Muscle layer of colon (tissue), 2 donors: ENCODE data around the gene IREB2.

Experiments
- H3K27ac ChIP-seq: one replicate; pipeline ENCODE4 v1.7.0; 2013; ENCODE audit warnings: low read depth, mild to moderate bottlenecking, low read length, moderate library complexity
- H3K27me3 ChIP-seq, 2 donors: one replicate each; pipeline ENCODE4 v1.7.0; 2013; ENCODE audit warnings: low read length in 2 of 2, mild to moderate bottlenecking in 2 of 2; ENCODE audit not compliant: insufficient read depth in 2 of 2, control insufficient read depth in 1 of 2
- H3K36me3 ChIP-seq: one replicate; pipeline ENCODE4 v1.7.0; 2013; ENCODE audit warnings: mild to moderate bottlenecking, low read length; ENCODE audit not compliant: insufficient read depth
- H3K4me1 ChIP-seq: one replicate; pipeline ENCODE4 v1.7.0; 2013; ENCODE audit warnings: mild to moderate bottlenecking, low read length; ENCODE audit not compliant: insufficient read depth
- H3K4me3 ChIP-seq, 2 donors: one replicate each; pipeline ENCODE4 v1.7.0; 2013; ENCODE audit warnings: low read length in 2 of 2, low read depth in 1 of 2, mild to moderate bottlenecking in 1 of 2, moderate library complexity in 1 of 2
- H3K9ac ChIP-seq: one replicate; pipeline ENCODE4 v1.7.0; 2013; ENCODE audit warnings: low read length
- H3K9me3 ChIP-seq: one replicate; pipeline ENCODE4 v1.7.0; 2013; ENCODE audit warnings: mild to moderate bottlenecking, low read length
- donor health status: abdominal sarcoma.
- donor health status: Adenocarcinoma of cecum.

Gene IREB2

GRCh38 chr15:78437762-78438618 is at the start of gene IREB2:
Gene IREB2 (plus strand): TSS chr15:78438216. CDS start chr15:78438338, 122 bp downstream.
- H3K36me3 ChIP-seq, result peaks cover 16% of the 10 kb centered on the region
- no peaks in the 10 kb centered on the region for H3K27me3 ChIP-seq
- no peaks in the 10 kb centered on the region for H3K9me3 ChIP-seq
- H3K27ac ChIP-seq, result peak within 1 kb of the TSS; percentile 93
- peaks cover 41% of the 10 kb centered on the region for H3K4me1 ChIP-seq
- peak within 1 kb of the TSS; percentile 54 to 91 for H3K4me3 ChIP-seq
- peak within 1 kb of the TSS; percentile 90 for H3K9ac ChIP-seq

GRCh38 chr15:78388865-78389264 is 49.2 kb upstream of the IREB2 start:
- H3K9me3 ChIP-seq, result no peaks in the 10 kb centered on the region
- H3K36me3 ChIP-seq, result no peaks in the 10 kb centered on the region
- H3K27ac ChIP-seq, result no peak overlapping the region
- no peak overlapping the region for H3K4me3 ChIP-seq
- no peaks in the 10 kb centered on the region for H3K27me3 ChIP-seq
- H3K4me1 ChIP-seq, result peaks cover 16% of the 10 kb centered on the region
- no peak overlapping the region for H3K9ac ChIP-seq

- Histone ChIP-seq H3K36me3 (no peaks in the 10 kb centered on the region), H3K27ac (no peak overlapping the region), H3K9me3 (no peaks in the 10 kb centered on the region), H3K4me1 (peaks cover 16% of the 10 kb centered on the region), H3K9ac (no peak overlapping the region), H3K4me3 (no peak overlapping the region), H3K27me3 (no peaks in the 10 kb centered on the region)
Observed at GRCh38 chr15:78389322-78389721, 48.7 kb upstream of the IREB2 start.

GRCh38 chr15:78389738-78390137 is 48.3 kb upstream of the IREB2 start:
- no peaks in the 10 kb centered on the region for H3K27me3 ChIP-seq
- no peak overlapping the region for H3K27ac ChIP-seq
- H3K4me1 ChIP-seq, result peaks cover 16% of the 10 kb centered on the region
- H3K9me3 ChIP-seq, result no peaks in the 10 kb centered on the region
- no peak overlapping the region for H3K9ac ChIP-seq
- H3K36me3 ChIP-seq, result no peaks in the 10 kb centered on the region
- H3K4me3 ChIP-seq, result no peak overlapping the region

GRCh38 chr15:78390242-78390641 is 47.8 kb upstream of the IREB2 start:
- H3K36me3 ChIP-seq, result no peaks in the 10 kb centered on the region
- no peaks in the 10 kb centered on the region for H3K27me3 ChIP-seq
- H3K4me3 ChIP-seq, result no peak overlapping the region
- H3K27ac ChIP-seq, result no peak overlapping the region
- peaks cover 16% of the 10 kb centered on the region for H3K4me1 ChIP-seq
- no peak overlapping the region for H3K9ac ChIP-seq
- no peaks in the 10 kb centered on the region for H3K9me3 ChIP-seq

GRCh38 chr15:78390826-78391225 is 47.2 kb upstream of the IREB2 start:
- Histone ChIP-seq H3K27me3 (no peaks in the 10 kb centered on the region), H3K9ac (no peak overlapping the region), H3K27ac (no peak overlapping the region), H3K36me3 (no peaks in the 10 kb centered on the region), H3K4me1 (peaks cover 16% of the 10 kb centered on the region), H3K4me3 (no peak overlapping the region), H3K9me3 (no peaks in the 10 kb centered on the region)

- no peaks in the 10 kb centered on the region for H3K9me3 ChIP-seq
- peaks cover 15% of the 10 kb centered on the region for H3K4me1 ChIP-seq
- no peak overlapping the region for H3K9ac ChIP-seq
- H3K4me3 ChIP-seq, result no peak overlapping the region
- no peaks in the 10 kb centered on the region for H3K27me3 ChIP-seq
- no peak overlapping the region for H3K27ac ChIP-seq
- no peaks in the 10 kb centered on the region for H3K36me3 ChIP-seq
Observed at GRCh38 chr15:78391781-78392180, 46.2 kb upstream of the IREB2 start.

GRCh38 chr15:78392430-78392829 is 45.6 kb upstream of the IREB2 start:
- peaks cover 15% of the 10 kb centered on the region for H3K4me1 ChIP-seq
- no peak overlapping the region for H3K4me3 ChIP-seq
- no peaks in the 10 kb centered on the region for H3K36me3 ChIP-seq
- H3K27me3 ChIP-seq, result no peaks in the 10 kb centered on the region
- no peak overlapping the region for H3K9ac ChIP-seq
- no peak overlapping the region for H3K27ac ChIP-seq
- no peaks in the 10 kb centered on the region for H3K9me3 ChIP-seq

- H3K9me3 ChIP-seq, result no peaks in the 10 kb centered on the region
- H3K4me1 ChIP-seq, result peaks cover 14% of the 10 kb centered on the region
- no peak overlapping the region for H3K9ac ChIP-seq
- no peak overlapping the region for H3K4me3 ChIP-seq
- no peaks in the 10 kb centered on the region for H3K27me3 ChIP-seq
- no peak overlapping the region for H3K27ac ChIP-seq
- no peaks in the 10 kb centered on the region for H3K36me3 ChIP-seq
Observed at GRCh38 chr15:78393137-78393536, 44.9 kb upstream of the IREB2 start.

GRCh38 chr15:78394026-78394425 is 44.0 kb upstream of the IREB2 start:
- Histone ChIP-seq H3K4me1 (peaks cover 14% of the 10 kb centered on the region), H3K9me3 (no peaks in the 10 kb centered on the region), H3K27me3 (no peaks in the 10 kb centered on the region), H3K27ac (no peak overlapping the region), H3K4me3 (no peak overlapping the region), H3K36me3 (no peaks in the 10 kb centered on the region), H3K9ac (no peak overlapping the region)

- Histone ChIP-seq H3K9ac (no peak overlapping the region), H3K27ac (no peak overlapping the region), H3K4me3 (no peak overlapping the region), H3K4me1 (peaks cover 14% of the 10 kb centered on the region), H3K9me3 (no peaks in the 10 kb centered on the region), H3K36me3 (no peaks in the 10 kb centered on the region), H3K27me3 (no peaks in the 10 kb centered on the region)
Observed at GRCh38 chr15:78394981-78395616, 42.9 kb upstream of the IREB2 start.
